Measurements from ENCODE around the gene ATP5F1C. TPM values are rescaled to one million over a fixed set of nuclear protein-coding genes. Genes with fewer than 3 reads are reported as not detected.
"Not testable (repeated sequence)": the region's sequence is repeated elsewhere in the genome, so short reads cannot be mapped to it uniquely, and the experiment has no call there.

Gene ATP5F1C
- total RNA-seq, 2 donors from 2014 or later, result 249 to 323 TPM

DNA sequence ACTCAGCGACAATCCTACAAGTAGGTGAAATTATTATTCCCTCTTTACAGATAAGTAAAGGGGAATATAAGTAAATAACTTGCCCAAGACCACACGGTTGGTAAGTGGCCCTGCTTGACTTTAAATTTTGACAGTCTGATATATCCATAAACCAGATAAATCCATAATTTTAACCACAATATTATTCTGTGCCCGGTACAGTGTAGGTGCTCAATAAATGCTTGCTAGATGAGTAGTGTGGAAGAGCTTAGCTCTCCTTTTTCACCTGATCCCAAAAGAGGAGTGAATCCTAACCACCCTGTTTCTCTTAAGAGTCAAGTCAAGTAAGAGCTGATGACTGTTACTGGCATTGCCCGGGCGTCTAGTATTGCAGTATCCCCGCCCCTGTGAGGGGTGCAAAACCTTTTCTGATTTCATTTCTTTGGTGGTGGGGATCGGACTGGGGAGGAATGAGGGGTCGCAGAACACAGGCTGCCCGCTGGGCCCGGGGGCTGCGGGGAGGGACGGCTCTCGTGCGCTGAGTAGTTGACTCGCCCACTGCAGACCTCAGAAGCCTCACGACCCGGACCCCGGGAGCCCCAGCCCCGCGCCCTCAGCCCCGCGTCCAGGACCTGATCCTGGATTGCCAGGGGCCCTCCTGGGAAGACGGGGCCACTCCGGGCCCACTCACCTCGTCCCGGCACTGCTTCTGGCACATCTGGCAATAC is 674 bp upstream of the ATP5F1C start:
- peak in 1 of 2 donors; percentile 18 for DNase-seq (ENCODE audit: low spot score in 2 of 2)
- H3K27ac Mint-ChIP-seq, result no peak overlapping the region
- peaks cover 9 to 12% of the 10 kb centered on the region in 2 donors for H3K36me3 Mint-ChIP-seq
- ATAC-seq, result peak; percentile 2 to 21
- no peaks in the 10 kb centered on the region for H3K9me3 Mint-ChIP-seq

GRCh38 chr10:7788639-7789286 is 786 bp downstream of the ATP5F1C start:
- ATAC-seq (peak in 1 of 2 donors; percentile 5), DNase-seq (ENCODE audit: low spot score in 2 of 2) (no peak)
- Mint-ChIP-seq H3K36me3 (peaks cover 9 to 12% of the 10 kb centered on the region in 2 donors), H3K27ac (no peak overlapping the region), H3K9me3 (no peaks in the 10 kb centered on the region)

GRCh38 chr10:7789390-7789789 is 1.4 kb downstream of the ATP5F1C start:
- no peak for DNase-seq (ENCODE audit: low spot score in 2 of 2)
- Mint-ChIP-seq H3K36me3 (peaks cover 9 to 12% of the 10 kb centered on the region in 2 donors), H3K27ac (peak overlapping the region in 1 of 2 donors; percentile 92), H3K9me3 (no peaks in the 10 kb centered on the region)
- no peak for ATAC-seq

DNA sequence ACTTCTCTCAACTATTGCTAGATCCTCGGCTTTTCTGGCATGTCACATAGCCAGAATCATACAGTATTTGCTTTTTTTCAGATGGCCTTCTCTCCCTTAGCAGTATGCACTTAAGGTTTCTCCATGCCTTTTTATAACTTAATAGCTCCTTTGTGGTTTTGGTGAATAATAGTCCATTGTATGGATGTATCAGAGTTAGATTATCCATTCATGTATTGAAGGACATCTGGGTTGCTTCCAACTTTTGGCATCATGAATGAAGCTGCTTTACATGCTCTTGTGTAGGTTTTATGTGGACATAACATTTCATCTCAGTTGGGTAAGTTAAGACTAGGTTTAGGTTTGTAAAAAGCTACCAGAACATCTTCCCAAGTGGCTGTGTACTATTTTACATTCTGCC is 4.6 kb downstream of the ATP5F1C start:
- Mint-ChIP-seq H3K27ac (no peak overlapping the region), H3K36me3 (peaks cover 19% of the 10 kb centered on the region in 2 donors), H3K9me3 (no peaks in the 10 kb centered on the region)
- no peak for DNase-seq (ENCODE audit: low spot score in 2 of 2)
- ATAC-seq, result no peak

- no peak for DNase-seq (ENCODE audit: low spot score in 2 of 2)
- no peak for ATAC-seq
- H3K36me3 Mint-ChIP-seq, result peaks cover 14 to 23% of the 10 kb centered on the region in 2 donors
- H3K27ac Mint-ChIP-seq, result no peak overlapping the region
- H3K9me3 Mint-ChIP-seq, result no peaks in the 10 kb centered on the region
These were observed 6.5 kb downstream of the ATP5F1C start for GRCh38 chr10:7794251-7795026.

DNA sequence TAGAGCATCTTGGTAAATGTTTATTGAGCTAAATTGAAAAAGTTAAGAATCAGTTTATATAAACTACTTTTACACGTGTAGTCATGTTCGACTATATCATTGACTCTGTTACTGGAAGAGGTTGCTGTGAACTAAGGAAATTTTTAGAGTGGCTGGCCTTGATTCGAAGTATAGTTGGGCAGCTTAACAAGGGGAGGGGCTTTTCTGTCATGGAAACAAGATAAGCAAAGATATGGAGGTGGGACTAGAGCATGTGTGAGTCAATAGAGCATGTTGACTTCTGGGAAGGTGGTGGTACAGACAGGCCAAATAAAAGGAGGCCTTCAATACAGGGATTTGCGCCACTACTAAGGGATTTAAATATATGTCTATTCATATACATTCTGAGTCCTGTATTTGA is 7.6 kb downstream of the ATP5F1C start:
- peaks cover 11 to 28% of the 10 kb centered on the region in 2 donors for H3K36me3 Mint-ChIP-seq
- no peak overlapping the region for H3K27ac Mint-ChIP-seq
- ATAC-seq, result no peak

DNA sequence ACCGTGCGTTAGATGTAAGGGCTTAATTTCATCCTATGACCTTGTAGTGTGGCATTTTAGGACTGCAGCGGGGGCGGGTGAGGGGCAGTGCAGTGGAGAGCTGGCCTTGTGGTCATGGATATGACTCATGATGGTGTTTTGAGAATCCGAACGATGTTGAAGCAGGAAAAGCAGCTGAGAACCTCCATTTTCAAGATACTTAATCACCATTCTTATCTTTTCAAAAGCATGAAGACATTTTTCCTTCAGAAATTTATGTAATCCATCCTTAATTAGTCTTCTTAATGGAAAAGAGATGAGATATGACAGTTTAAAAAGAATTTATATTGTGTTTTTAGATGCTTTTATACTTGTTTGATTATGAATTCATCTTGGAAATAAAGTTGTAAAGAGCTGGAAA is 9.6 kb downstream of the ATP5F1C start:
- ATAC-seq (peak in 1 of 2 donors; percentile 45), DNase-seq (ENCODE audit: low spot score in 2 of 2) (no peak)
- Mint-ChIP-seq H3K36me3 (peaks cover 7 to 26% of the 10 kb centered on the region in 2 donors), H3K27ac (peak overlapping the region; percentile 61 to 71), H3K9me3 (no peaks in the 10 kb centered on the region)

More for the DNA sequence above, 7.6 kb downstream of the ATP5F1C start:
- DNase-seq (ENCODE audit: low spot score in 2 of 2), result no peak
- no peaks in the 10 kb centered on the region for H3K9me3 Mint-ChIP-seq

DNA sequence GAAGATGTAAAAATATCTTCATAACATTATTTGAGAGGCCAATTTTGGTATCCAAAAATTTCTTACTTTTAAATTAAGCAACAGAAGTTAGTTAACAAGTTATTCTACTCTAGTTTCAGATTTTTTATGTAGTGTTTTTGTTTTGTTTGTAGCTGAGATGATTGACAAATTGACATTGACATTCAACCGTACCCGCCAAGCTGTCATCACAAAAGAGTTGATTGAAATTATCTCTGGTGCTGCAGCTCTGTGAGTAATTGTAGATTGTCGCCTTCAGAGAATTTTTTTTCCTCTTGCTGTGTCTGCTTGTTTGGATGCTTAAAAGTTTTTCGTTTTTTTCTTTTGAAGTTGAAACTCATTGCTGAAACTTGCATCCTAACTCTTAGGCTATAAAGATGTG is 14.6 kb downstream of the ATP5F1C start:
- no peak for ATAC-seq
- DNase-seq (ENCODE audit: low spot score in 2 of 2), result no peak
- peak overlapping the region in 1 of 2 donors; percentile 22 for H3K27ac Mint-ChIP-seq
- H3K9me3 Mint-ChIP-seq, result no peaks in the 10 kb centered on the region
- peaks cover 13 to 39% of the 10 kb centered on the region in 2 donors for H3K36me3 Mint-ChIP-seq

GRCh38 chr10:7804216-7804615 is 16.2 kb downstream of the ATP5F1C start:
- Mint-ChIP-seq H3K27ac (peak overlapping the region in 1 of 2 donors; percentile 29), H3K36me3 (peaks cover 13 to 37% of the 10 kb centered on the region in 2 donors), H3K9me3 (no peaks in the 10 kb centered on the region)
- DNase-seq (ENCODE audit: low spot score in 2 of 2) (no peak), ATAC-seq (no peak)

DNA sequence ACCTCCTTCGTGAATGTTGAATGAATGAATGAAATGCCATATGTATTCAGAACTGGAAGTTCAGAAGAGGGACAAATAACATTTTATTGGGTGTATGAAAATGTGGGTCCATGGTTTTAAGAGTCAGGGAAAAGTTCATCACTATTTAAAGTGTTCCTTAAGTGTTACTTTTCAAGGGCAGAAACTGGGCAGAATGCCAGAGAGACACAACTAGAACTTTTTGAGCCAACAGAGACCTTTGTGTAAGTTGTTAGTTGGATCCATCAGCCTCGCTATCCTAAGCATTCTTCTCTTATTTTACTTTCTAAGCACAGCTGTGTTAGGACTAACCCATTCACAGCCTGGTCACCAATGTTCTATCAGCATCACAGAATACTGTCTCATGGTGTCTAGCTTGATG is 16.8 kb downstream of the ATP5F1C start:
- Mint-ChIP-seq H3K27ac (peak overlapping the region; percentile 29 to 81), H3K9me3 (no peaks in the 10 kb centered on the region), H3K36me3 (peaks cover 13 to 31% of the 10 kb centered on the region in 2 donors)
- ATAC-seq (no peak), DNase-seq (ENCODE audit: low spot score in 2 of 2) (no peak)

DNA sequence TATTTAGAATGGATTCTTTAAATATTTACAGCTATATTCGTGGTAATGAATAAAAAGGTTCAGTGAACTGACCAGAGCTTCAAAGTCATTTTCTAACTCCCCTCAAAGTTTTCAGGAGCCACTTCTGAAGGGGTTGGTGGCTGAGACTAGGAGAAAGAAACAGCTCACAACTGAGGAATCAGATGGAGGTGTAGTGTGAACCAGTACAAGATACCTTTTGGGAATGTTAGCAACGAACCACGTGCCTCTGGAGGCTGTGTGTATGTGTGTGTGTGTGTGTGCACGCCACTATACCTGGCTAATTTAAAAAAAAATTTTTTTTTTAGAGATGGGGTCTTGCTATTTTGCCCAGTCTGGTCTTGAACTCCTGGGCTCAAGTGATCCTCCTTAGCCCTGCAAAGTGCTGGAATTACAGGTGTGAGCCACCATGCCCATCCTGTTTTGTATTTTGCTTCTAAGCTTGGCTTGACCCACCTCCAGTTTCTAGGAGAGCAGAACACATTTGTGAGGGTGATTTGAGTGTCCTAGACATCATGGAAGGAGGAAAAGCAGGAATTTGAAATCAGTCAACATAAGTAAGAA is 20.8 kb downstream of the ATP5F1C start:
- Mint-ChIP-seq H3K36me3 (peaks cover 11 to 15% of the 10 kb centered on the region in 2 donors), H3K9me3 (no peaks in the 10 kb centered on the region)

DNA sequence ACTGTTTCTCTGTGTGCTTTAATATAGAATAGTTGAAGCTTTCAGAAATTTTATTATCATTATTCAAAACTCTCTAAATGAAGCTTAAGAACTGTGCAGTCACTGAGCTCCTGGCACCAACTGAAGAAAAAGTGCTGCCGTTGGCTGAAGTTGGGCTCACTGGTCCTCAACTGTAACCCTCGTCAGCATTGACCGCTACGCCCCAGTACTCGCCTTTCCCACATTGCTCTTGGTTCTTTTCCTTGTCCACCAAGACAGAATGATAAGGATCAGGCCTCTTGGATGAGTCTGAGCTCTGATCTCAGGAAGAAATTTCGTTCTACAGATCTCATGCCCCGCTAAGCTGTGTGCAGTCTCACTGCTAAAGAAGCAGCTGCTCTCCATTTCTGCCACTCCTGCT is 22.5 kb downstream of the ATP5F1C start:
- Mint-ChIP-seq H3K27ac (no peak overlapping the region), H3K36me3 (peaks cover 0 to 5% of the 10 kb centered on the region in 2 donors), H3K9me3 (no peaks in the 10 kb centered on the region)
- no peak for ATAC-seq
- no peak for DNase-seq (ENCODE audit: low spot score in 2 of 2)

More for the DNA sequence above, 20.8 kb downstream of the ATP5F1C start:
- ATAC-seq (no peak), DNase-seq (ENCODE audit: low spot score in 2 of 2) (no peak)
- no peak overlapping the region for H3K27ac Mint-ChIP-seq

GRCh38 chr10:7811000-7811399 is 23.0 kb downstream of the ATP5F1C start:
- Mint-ChIP-seq H3K27ac (no peak overlapping the region), H3K9me3 (no peaks in the 10 kb centered on the region), H3K36me3 (peaks cover 0 to 5% of the 10 kb centered on the region in 2 donors)
- DNase-seq (ENCODE audit: low spot score in 2 of 2), result no peak
- no peak for ATAC-seq

DNA sequence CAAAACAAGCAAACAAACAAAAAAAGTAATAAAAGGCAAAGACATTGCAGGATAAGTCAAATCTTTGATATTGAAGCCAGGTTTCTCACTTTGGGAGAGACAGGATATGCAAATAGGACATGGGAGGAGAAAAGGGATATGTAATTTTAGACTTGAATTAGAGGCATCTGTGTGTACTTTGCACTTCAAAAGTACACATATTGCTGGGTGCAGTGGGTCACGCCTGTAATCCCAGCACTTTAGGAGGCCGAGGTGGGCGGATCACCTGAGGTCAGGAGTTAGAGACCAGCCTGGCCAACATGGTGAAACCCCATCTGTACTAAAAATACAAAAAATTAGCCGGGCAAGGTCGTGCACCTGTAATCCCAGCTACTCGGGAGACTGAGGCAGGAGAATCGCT is 23.8 kb downstream of the ATP5F1C start:
- DNase-seq (ENCODE audit: low spot score in 2 of 2); ATAC-seq; H3K27ac Mint-ChIP-seq; H3K9me3 Mint-ChIP-seq; H3K36me3 Mint-ChIP-seq: not testable (repeated sequence)

DNA sequence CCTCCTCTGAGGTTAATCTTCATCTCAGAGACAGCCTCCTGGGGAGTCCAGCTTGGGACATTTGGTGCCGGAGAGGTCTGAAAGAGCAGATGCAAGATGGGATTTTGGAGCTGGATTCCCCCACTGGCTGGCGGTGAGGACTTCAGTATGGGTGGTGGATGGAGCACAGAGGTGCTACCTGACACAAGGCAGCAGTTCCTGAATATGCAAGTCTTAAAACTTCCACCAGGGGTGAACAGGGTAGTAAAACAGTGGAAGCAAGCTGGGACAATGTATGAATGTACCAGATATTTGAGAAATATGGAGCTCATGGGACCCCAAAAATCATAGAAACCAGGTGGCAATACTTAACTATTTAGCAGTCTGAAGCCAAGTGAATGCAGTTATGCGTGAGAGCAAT is 25.5 kb downstream of the ATP5F1C start:
- ATAC-seq, result no peak

GRCh38 chr10:7817576-7817975 is 29.6 kb downstream of the ATP5F1C start:
- ATAC-seq (no peak), DNase-seq (ENCODE audit: low spot score in 2 of 2) (no peak)
- Mint-ChIP-seq H3K27ac (peak overlapping the region; percentile 86 to 91), H3K9me3 (no peaks in the 10 kb centered on the region), H3K36me3 (peaks cover 8 to 14% of the 10 kb centered on the region in 2 donors)

More for the DNA sequence above, 25.5 kb downstream of the ATP5F1C start:
- Mint-ChIP-seq H3K9me3 (no peaks in the 10 kb centered on the region), H3K36me3 (peaks cover 0 to 7% of the 10 kb centered on the region in 2 donors), H3K27ac (no peak overlapping the region)
- DNase-seq (ENCODE audit: low spot score in 2 of 2), result no peak

DNA sequence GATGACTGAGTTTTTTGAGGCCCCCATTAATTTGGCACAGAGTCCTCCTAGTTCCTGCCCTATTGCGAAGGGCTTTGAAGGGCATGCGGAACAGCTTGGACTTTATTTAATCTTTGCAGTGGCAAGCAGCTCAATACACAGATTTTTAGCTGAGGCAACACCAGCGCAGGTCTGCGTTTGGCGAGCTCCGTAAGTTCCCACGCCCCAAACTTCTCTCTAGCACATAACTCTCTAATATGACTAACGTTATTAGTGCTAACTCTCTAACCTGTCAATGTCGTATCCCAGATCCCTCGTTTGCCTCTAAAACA is 30.0 kb downstream of the ATP5F1C start:
- peak overlapping the region; percentile 86 to 91 for H3K27ac Mint-ChIP-seq
- no peaks in the 10 kb centered on the region for H3K9me3 Mint-ChIP-seq
- DNase-seq (ENCODE audit: low spot score in 2 of 2) (no peak), ATAC-seq (no peak)
- peaks cover 8 to 14% of the 10 kb centered on the region in 2 donors for H3K36me3 Mint-ChIP-seq
